ENCODE results near the gene KRTAP29-1.

KRTAP29-1 gene

GRCh38 chr17:41328207-41328606, 25.6 kb upstream of the KRTAP29-1 start:
- DNase-seq (ENCODE audit: low read depth in 2 of 2): no peak

GRCh38 chr17:41327411-41328120, 24.9 kb upstream of the KRTAP29-1 start:
- no peak for DNase-seq (ENCODE audit: low read depth in 2 of 2)

GRCh38 chr17:41326173-41327145, 23.8 kb upstream of the KRTAP29-1 start:
- no peak for DNase-seq (ENCODE audit: low read depth in 2 of 2)

GRCh38 chr17:41325611-41326010, 23.0 kb upstream of the KRTAP29-1 start:
- DNase-seq (ENCODE audit: low read depth in 2 of 2): no peak

- no peak for DNase-seq (ENCODE audit: low read depth in 2 of 2)
Measured at GRCh38 chr17:41325126-41325525, 22.5 kb upstream of the KRTAP29-1 start.

- DNase-seq (ENCODE audit: low read depth in 2 of 2): no peak
Measured at GRCh38 chr17:41324180-41325075, 21.8 kb upstream of the KRTAP29-1 start.

GRCh38 chr17:41322903-41323895, 20.5 kb upstream of the KRTAP29-1 start:
- no peak for DNase-seq (ENCODE audit: low read depth in 2 of 2)

- no peak for DNase-seq (ENCODE audit: low read depth in 2 of 2)
Measured at GRCh38 chr17:41322094-41322902, 19.6 kb upstream of the KRTAP29-1 start.

GRCh38 chr17:41318231-41318630, 15.6 kb upstream of the KRTAP29-1 start:
- DNase-seq (ENCODE audit: low read depth in 2 of 2): no peak

GRCh38 chr17:41315814-41316445, 13.3 kb upstream of the KRTAP29-1 start:
- DNase-seq (ENCODE audit: low read depth in 2 of 2): no peak

GRCh38 chr17:41315204-41315794, 12.6 kb upstream of the KRTAP29-1 start, which contains the start of gene KRTAP17-1:
TSS of gene KRTAP17-1 (minus strand) at chr17:41315710. CDS start at chr17:41315650, 60 bp downstream.
- no peak for DNase-seq (ENCODE audit: low read depth in 2 of 2)

GRCh38 chr17:41311111-41311510, 8.5 kb upstream of the KRTAP29-1 start:
- DNase-seq (ENCODE audit: low read depth in 2 of 2): no peak

GRCh38 chr17:41308918-41309359, 6.3 kb upstream of the KRTAP29-1 start, which contains the start of gene KRTAP16-1:
TSS of gene KRTAP16-1 (minus strand) at chr17:41309309. CDS start at chr17:41309253, 56 bp downstream.
- no peak for DNase-seq (ENCODE audit: low read depth in 2 of 2)

GRCh38 chr17:41308251-41308917, 5.7 kb upstream of the KRTAP29-1 start:
- no peak for DNase-seq (ENCODE audit: low read depth in 2 of 2)

- DNase-seq (ENCODE audit: low read depth in 2 of 2): no peak
Measured at GRCh38 chr17:41307647-41308046, 5.0 kb upstream of the KRTAP29-1 start.

GRCh38 chr17:41304091-41304490, 1.4 kb upstream of the KRTAP29-1 start:
- no peak for DNase-seq (ENCODE audit: low read depth in 2 of 2)

GRCh38 chr17:41302981-41303380, 330 bp upstream of the KRTAP29-1 start:
- DNase-seq (ENCODE audit: low read depth in 2 of 2): no peak

Measured in stimulated activated CD8-positive, alpha-beta memory T cell treated with anti-CD3 and anti-CD28 coated beads, Interleukin-2, amount 100 ng/mL, for 48 hours (primary cell).